ENCODE results near the gene GPATCH1.

GRCh38 chr19:33132425-33132824 is 51.4 kb downstream of the GPATCH1 start:
- TF ChIP-seq CTCF (IDR thresholded peaks at IDR 0.05) (no peak), POLR2A (IDR thresholded peaks at IDR 0.05) (no peak)
